ENCODE data around the gene CERS6.

CERS6 gene

GRCh38 chr2:168536925-168537466 is 80.9 kb downstream of the CERS6 start:
- DNase-seq: no peak

DNA sequence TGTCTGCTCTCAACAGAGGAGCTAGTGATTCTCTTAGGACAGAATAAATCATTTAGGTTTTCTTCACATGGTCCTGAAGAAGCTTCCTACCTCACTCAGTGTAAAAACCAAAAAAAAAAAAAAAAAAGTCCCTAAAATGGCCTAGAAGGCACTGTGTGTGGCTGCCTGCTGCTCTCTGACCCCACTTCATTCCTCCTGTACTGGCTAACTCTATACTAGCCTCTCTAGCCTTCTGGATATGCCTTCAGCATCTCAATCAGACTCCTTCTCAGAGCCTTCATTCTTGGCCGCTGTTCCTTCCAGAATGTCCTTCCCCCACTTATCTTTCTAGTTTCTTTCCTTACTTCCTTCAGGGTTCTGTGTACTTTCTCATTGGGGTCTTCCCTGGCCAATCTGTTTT is 82.1 kb downstream of the CERS6 start:
- DNase-seq: no peak

DNA sequence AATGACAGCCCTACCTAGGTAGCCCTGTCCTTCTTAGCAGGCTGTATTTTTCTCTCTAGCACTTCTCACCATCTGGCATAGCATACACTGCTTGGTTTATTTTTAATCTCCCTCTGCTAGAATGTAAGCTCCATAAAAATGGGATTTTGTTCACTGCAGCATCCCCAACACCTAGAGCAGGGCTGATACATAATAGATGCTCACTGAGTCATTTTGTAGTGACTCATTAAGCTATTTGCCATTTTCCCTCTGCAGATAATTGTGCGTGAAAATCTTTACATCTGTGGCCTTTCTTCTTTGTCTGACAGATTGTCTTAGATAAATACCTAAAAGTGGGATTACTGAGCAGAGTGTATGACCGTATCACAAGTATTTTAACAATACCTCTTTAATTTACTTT is 82.5 kb downstream of the CERS6 start:
- no peak for DNase-seq

DNA sequence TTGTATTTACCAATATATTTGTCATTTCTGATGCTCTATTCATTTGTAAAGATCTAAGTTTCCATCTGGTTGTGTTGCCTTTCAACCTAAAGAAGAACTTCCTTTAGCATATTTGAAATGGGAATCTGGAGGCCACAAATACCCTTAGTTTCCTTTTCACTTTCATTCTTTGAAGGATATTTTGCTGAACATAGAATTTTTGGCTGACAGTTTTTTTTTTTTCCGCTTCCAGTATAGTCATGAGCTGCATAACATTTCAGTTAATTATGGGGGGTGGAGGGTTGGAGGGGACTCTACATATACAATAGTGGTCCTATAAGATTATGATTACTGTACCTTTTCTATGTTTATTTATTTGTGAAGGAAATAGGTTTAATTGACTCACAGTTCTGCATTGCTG is 83.9 kb downstream of the CERS6 start:
- DNase-seq: no peak

- no peak for DNase-seq
These were observed 85.8 kb downstream of the CERS6 start for GRCh38 chr2:168541858-168542257.

DNA sequence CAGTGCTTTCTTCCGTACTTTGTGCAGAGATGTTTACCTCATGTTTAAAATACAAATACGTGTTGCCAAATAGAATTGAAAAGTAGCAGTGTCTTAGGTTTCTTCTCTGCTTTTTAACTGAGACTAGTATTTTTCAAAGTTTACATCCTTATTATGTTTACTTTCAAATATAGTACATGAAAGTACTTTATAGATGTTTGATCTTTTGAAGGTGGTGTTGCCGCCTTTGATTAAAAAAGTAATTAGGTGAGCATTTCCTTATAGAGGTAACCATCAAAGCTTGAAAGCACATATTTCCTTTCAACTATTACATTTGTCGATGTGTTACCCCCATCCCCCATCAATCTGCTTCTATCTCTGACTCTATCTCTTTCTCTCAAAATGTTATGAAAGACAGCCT is 87.0 kb downstream of the CERS6 start:
- no peak for DNase-seq

GRCh38 chr2:168543935-168544334 is 87.9 kb downstream of the CERS6 start:
- DNase-seq: no peak

- DNase-seq: no peak
These were observed 89.5 kb downstream of the CERS6 start for GRCh38 chr2:168545439-168546082.

- no peak for DNase-seq
These were observed 94.6 kb downstream of the CERS6 start for GRCh38 chr2:168550670-168551069.

- peak in 1 of 2 donors; percentile 73 for DNase-seq
These were observed 96.4 kb downstream of the CERS6 start for GRCh38 chr2:168552450-168552856.

- no peak for DNase-seq
These were observed 99.2 kb downstream of the CERS6 start for GRCh38 chr2:168555283-168555682.

GRCh38 chr2:168559187-168559586 is 103.1 kb downstream of the CERS6 start:
- no peak for DNase-seq

GRCh38 chr2:168560817-168561499 is 104.9 kb downstream of the CERS6 start:
- no peak for DNase-seq

DNA sequence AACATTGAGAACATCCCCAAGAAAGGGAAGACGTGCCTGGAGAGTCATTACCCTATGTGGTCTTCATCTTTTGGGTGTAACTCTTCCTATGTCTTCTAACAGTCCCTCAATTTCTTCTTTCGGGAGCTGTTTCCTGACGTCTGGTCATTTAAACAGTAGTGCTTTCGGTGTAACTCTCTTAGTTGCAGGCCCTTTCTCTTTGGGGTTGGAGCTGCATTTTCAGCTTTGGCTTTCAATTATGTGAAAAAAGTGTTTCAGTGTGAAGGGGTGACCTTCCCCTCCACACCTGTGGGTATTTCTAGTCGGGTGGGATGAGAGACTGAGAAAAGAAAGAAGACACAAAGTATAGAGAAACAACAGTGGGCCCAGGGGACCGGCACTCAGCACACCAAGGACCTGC is 105.9 kb downstream of the CERS6 start:
- DNase-seq: no peak

DNA sequence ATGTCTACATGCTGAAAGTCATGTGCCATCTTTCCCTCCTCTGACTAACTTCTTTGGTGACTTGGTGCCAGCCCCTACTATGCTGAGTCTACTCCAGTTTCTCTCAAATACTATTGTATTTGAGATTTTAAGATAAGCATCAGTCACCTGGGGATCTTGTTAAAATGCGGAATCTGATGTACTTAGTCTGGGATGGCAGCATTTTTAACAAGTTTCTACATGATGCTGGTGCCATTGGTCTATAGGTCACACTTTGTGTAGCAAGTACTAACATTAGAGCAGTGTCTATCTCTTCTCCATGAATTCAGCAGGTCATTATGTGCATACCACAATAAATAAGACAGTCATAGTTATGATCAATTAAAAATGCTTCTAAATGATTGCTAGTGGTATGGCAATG is 106.9 kb downstream of the CERS6 start:
- no peak for DNase-seq

DNA sequence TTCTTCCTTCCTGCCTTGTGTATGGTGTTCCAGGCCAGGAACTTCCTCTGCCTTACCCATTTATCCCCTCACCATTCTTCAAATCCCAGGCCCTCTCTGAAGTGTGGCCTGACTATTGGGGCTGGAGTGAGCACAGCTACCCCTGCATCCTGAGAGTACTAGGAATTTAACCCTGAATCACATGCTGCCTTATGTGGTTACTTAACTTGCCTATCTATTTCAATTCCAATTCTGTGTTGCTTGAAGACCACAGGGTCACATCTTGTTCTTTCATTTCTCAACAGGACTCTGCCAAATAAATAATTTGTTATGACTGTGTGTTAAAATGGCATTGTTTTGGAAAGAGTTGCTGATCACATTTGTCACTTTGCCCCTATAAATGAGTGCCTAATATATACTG is 108.6 kb downstream of the CERS6 start:
- DNase-seq: no peak

DNA sequence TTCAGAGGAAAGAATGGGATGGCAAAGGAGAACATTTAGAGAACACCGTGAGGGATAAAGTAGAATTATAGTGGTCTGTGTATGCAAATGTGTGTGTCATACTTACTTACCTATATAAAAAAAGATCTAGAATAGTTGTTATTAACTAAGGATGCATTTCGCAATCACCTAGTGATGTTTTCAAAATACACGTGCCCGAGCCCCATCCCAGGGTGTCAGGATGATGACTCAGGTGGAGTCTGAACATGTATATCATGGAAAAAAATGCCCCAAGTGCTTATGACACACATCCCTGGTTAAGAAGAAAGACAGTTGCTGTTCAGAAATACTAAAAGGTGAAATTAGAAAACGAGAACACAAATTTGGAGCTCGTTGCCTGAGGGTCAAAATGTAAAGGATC is 109.0 kb downstream of the CERS6 start:
- no peak for DNase-seq

DNA sequence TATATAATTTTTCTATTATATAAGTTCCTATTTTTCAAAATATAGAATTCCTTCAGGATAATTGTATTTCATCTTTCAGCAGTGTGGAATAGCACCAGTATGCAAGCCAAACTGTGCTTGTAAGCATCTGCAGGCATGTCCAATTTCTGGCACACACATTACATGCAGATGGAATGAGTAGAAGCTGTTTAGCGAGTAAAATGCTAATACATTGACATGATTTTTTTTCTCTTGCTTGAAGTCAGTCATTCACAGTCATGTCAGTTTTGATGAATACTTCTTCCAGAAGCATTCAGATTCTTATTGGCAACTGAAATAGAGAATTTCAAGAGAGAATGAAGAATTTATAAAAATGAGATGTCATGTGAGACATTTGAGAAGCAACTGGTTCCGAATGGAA is 109.4 kb downstream of the CERS6 start:
- no peak for DNase-seq

DNA sequence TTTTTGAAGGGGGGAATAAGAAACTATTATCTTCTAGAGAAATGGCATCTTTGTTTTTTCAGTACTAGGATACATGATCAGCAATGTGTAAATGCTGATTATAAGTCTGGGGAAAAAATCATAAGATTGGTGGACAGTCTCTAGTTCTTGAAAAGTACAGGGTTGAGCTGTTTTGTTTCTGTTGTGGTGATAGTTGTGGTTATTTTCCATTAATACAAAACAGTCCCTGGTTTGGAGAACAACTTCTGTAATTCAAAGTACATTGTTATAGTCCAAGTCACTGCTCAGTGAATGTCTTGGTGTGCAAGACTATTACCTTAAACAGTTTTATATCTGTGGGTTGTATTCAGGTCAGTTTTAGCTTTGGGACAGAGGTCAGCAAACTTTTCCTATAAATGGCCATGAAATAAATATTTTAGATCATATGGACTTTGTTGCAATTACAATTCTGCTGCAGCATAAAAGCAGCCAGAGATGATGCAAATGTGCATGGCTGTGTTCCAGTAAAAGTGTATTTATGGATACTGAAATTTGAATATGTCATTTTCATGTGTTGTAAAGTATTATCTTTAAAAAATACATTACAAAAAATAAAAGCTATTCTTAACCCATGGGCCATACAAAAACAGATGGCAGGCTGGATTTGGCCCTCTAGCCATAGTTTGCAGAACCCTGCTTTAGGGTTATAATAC is 111.0 kb downstream of the CERS6 start:
- DNase-seq: no peak

GRCh38 chr2:168567836-168568235 is 111.8 kb downstream of the CERS6 start:
- no peak for DNase-seq

DNA sequence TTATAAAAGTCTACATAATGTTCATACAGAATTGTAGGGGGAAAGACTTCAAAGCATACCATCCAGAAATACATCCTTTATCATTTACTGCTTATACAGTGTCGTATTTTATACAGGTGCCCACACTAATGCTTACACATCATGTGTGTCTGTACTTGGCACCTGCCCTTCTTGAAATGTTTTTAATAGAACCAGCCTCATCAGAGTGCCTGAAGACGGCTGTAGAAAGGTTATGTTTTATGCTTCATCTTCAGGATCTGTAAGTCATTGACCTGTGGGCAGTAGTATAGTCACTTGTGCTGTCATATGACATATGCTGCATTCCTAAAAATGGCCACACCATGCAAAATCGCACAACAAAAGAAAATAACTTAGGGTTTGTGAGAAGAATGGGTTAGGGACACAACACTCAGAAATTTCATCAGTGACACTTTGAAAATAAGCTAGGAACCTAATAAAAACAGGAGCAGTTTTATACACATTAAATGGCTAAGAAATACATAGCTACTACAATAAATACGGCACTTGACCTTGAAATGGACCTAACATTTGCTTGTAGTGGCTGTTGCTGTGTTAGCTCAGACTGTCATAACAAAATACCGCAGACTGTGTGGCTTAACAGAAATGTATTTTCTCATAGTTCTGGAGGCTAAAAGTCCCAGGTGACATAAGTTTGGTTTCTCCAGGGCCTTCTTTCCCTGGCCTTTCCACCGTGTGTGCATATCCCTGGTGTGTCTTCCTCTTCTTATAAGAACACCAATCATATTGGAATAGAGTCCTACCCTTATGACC is 112.6 kb downstream of the CERS6 start:
- no peak for DNase-seq

DNA sequence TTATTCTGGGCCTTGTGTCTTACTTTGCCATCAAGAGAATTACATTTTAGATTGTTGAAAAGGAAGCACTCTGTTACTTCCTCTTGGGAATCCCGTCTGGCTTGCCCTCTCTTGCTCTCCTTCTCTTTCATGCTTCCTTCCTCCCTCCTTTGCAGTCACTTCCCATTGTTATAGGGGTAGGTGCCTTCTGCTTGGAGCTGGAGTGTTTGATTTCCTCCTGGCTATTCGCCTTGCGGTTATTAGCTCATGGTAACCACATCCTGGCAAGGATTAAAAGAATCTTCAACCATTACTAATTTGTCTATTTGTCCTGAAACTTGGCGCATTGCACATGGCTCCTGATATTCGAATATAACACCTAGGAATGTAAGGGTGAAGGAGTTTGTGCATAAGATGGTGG is 115.0 kb downstream of the CERS6 start:
- DNase-seq: no peak

All from bone marrow (tissue), 2 donors.